Upper lobe of left lung (tissue), 4 donors: Measurements from ENCODE around the gene ATP13A1.

Experiments
- EP300 ChIP-seq, 4 donors: sonication (generic); formaldehyde crosslinking; IDR thresholded peaks; one replicate each; pipeline ENCODE4 v1.5.1; 2017; ENCODE audit warnings: antibody characterized with exemption in 4 of 4, control low read depth in 2 of 4
- POLR2A ChIP-seq, 4 donors: fragments of 450-650 bp; IDR thresholded peaks; one replicate each; pipeline ENCODE4 v1.5.1; 2016 to 2017; ENCODE audit warnings: antibody characterized with exemption in 4 of 4, mild to moderate bottlenecking in 2 of 4
- POLR2AphosphoS5 ChIP-seq, 2 donors: sonication (generic); formaldehyde crosslinking; IDR thresholded peaks; one replicate each; pipeline ENCODE4 v1.5.1; 2017; ENCODE audit warnings: antibody characterized with exemption in 2 of 2
- TF ChIP-seq, protein P1 (sequence below), 6 experiments: fragments of 450-650 bp in 4 of 6; fragments of 200-600 bp in 2 of 6; sonication (generic) in 2 of 6; IDR thresholded peaks; one replicate each; pipeline ENCODE4 v1.5.1; 2016 to 2019; ENCODE audit warnings: antibody characterized with exemption in 6 of 6

- TF ChIP-seq POLR2AphosphoS5 (IDR thresholded peaks at IDR 0.05) (no peak), POLR2A (IDR thresholded peaks at IDR 0.05) (no peak), EP300 (IDR thresholded peaks at IDR 0.05) (no peak)
- TF ChIP-seq, protein P1, sequence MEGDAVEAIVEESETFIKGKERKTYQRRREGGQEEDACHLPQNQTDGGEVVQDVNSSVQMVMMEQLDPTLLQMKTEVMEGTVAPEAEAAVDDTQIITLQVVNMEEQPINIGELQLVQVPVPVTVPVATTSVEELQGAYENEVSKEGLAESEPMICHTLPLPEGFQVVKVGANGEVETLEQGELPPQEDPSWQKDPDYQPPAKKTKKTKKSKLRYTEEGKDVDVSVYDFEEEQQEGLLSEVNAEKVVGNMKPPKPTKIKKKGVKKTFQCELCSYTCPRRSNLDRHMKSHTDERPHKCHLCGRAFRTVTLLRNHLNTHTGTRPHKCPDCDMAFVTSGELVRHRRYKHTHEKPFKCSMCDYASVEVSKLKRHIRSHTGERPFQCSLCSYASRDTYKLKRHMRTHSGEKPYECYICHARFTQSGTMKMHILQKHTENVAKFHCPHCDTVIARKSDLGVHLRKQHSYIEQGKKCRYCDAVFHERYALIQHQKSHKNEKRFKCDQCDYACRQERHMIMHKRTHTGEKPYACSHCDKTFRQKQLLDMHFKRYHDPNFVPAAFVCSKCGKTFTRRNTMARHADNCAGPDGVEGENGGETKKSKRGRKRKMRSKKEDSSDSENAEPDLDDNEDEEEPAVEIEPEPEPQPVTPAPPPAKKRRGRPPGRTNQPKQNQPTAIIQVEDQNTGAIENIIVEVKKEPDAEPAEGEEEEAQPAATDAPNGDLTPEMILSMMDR (IDR thresholded peaks at IDR 0.05), result no peak
These were observed 26.3 kb downstream of the ATP13A1 start for GRCh38 chr19:19637186-19637522.
